ENCODE results near the gene OTOP1. TPM values are rescaled to one million over a fixed set of nuclear protein-coding genes. Genes with fewer than 3 reads are reported as not detected.

Gene OTOP1
- total RNA-seq, 4 donors from 2014 or later, result not detected

DNA sequence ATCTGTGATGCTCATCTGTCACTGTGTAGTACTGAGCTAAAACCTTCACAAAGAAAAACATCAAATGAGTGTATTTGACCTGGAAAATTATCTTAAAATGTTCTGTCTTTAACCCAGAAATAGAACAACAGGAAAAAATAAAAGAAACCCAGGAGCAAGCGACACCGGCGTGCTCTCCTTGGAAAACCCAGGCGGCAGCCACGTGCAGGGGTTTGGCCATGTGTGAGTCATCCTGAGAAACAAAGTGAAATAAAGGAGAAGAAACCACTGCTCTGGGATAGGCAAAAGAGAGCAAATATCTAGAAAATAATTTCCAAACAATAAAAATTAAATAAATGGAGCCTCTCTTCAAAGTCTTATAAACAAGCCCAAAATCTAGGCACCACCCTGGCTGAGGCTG lies 41.3 kb upstream of the OTOP1 start:
- TF ChIP-seq, protein P1, sequence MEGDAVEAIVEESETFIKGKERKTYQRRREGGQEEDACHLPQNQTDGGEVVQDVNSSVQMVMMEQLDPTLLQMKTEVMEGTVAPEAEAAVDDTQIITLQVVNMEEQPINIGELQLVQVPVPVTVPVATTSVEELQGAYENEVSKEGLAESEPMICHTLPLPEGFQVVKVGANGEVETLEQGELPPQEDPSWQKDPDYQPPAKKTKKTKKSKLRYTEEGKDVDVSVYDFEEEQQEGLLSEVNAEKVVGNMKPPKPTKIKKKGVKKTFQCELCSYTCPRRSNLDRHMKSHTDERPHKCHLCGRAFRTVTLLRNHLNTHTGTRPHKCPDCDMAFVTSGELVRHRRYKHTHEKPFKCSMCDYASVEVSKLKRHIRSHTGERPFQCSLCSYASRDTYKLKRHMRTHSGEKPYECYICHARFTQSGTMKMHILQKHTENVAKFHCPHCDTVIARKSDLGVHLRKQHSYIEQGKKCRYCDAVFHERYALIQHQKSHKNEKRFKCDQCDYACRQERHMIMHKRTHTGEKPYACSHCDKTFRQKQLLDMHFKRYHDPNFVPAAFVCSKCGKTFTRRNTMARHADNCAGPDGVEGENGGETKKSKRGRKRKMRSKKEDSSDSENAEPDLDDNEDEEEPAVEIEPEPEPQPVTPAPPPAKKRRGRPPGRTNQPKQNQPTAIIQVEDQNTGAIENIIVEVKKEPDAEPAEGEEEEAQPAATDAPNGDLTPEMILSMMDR (IDR thresholded peaks at IDR 0.05; ENCODE audit: low read depth), result no peak

DNA sequence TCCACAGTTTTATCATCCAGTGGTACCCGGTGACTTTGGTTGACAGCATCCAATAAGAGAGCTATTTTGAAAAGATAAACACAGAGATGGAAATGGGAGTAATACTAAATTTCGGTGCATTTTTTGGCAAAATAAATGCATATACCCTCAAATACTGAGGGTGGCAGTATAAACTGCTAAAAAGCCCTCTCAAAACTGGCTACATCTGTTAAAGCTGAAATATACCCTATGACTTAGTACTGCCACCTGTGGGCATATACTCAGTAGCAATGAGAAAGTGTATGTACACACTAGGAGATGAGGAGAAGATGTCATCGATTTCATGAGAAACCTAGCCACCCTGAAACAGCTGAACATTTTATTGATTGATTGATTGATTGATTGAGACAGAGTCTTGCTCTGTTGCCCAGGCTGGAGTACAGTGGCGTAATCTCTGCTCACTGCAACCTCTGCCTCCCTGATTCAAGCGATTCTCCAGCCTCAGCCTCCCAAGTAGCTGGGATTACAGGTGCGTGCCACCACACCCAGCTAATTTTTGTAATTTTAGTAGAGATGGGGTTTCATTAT lies 33.5 kb upstream of the OTOP1 start:
- TF ChIP-seq, protein P1 (IDR thresholded peaks at IDR 0.05; ENCODE audit: low read depth), result no peak

DNA sequence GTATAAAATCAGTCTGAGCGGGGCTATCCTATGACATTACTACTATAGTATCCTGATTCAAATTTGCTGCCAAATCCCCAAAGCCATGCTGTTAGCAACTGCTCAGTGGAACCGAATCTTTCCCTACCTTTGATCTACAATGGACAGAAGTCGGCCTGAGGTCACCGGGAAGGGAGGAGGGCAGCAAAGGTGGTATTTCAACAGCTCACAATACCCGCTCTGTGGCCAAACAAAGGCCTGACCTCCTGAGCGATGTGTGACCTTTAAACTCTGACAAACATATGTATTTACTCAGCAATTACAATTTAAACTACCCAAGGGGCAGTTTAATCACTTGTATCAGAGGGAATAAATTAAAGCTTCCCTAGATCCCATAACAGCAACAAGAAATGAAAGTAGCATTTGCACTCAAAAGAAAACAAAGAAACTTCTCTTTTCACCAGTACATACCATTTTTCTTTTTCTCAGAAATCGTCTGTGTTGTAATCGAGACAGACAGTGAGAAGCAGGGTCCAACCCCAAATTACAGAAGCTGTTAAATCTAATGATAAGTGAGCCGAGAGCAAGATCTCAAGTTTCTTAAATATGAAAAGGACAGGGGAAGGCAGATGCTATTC lies 32.9 kb upstream of the OTOP1 start:
- TF ChIP-seq, protein P1 (IDR thresholded peaks at IDR 0.05; ENCODE audit: low read depth), result no peak

DNA sequence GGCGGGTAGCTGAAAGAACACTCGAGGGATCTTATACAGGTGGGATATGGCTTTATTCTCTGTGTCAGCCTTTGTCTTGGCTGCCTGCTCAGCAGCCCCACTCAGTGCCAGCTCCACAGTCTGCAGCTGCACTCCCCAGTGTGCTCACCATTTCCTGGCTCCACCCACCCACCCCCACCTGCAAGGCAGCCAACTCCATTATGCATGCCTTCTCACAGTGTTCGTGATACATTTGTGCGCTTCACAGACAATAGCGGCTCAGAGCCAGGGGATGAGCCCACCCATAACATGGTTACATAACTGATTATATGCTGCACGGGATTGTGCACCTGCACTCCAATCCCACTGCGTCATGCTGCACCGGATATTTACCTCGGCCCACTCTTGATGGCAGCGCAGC lies 30.1 kb upstream of the OTOP1 start:
- TF ChIP-seq, protein P1 (IDR thresholded peaks at IDR 0.05; ENCODE audit: low read depth), result no peak

DNA sequence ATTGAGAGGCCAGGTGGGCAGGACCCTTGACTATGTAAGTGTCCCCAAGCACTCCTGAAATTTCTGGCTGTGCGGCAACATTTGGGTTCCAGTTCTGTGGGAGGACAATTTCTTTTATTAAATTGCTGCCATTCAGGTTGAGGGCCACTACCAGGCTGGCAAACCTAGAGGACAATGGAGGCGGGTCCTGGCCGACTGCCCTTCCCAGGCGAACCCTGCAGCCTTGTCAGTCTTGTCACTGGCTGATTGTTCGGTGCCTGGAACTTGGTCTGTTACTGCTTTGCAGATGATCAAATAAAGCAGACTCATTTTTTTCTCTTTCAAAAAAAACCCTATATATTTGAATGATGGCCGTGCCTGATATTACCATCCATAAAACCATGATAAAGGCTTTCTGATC lies 27.9 kb upstream of the OTOP1 start:
- TF ChIP-seq, protein P1 (IDR thresholded peaks at IDR 0.05; ENCODE audit: low read depth), result no peak

DNA sequence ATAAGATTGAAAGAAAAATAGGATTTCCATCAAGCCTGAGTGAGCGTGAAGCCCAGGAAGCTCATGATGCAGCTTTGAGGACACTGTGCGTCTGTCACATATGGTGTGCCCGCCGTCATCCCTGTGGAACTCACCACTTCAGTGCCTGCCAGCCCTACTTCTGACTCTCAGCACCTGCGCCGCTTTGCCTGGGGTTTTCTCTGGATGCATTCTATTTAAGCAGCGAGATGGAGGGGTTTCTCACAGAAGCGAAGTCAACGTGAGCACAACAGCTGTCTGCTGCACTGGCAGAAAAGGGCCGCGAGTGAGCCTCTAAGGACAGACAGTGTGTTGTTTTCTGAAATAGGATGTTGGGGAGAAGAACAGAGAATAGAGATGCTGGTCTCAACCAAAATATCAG lies 27.5 kb upstream of the OTOP1 start:
- TF ChIP-seq, protein P1 (IDR thresholded peaks at IDR 0.05; ENCODE audit: low read depth), result no peak

DNA sequence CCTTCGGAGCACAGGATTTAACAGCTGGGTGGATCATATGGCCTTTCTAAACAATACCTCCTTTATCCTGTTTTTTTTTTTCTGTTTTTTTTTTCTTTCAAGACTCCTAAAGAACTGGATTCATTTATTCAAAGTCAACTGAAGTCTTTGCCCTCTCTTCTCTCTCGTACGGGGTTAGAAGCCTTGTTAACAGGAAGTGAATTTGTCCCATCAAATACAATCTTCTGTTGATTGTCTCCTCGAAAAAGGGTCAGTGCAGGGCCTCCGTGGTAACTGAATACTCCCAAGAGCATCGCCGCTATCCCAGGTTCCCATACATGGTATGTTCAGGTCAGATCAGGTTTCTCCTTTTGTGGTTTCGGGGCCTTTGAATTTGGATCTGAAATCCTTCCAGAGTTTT lies 23.1 kb upstream of the OTOP1 start:
- TF ChIP-seq, protein P1 (IDR thresholded peaks at IDR 0.05; ENCODE audit: low read depth), result no peak

Measured in subcutaneous adipose tissue (tissue), 4 donors.